NB4 (cell line): ENCODE results near the gene CCDC170.

ENCODE experiments used
- DNase-seq: peaks from one replicate; pipeline ENCODE4 v3.0.0; 2010; ENCODE audit warnings: low read depth
- H3K4me3 ChIP-seq: one replicate; pipeline ENCODE4 v1.5.1; 2011; ENCODE audit warnings: mild to moderate bottlenecking, low read depth, low read length, moderate library complexity
- CTCF ChIP-seq: IDR thresholded peaks from one replicate; pipeline ENCODE4 v1.5.1; 2012; ENCODE audit warnings: low read depth, low read length
- MAX ChIP-seq: IDR thresholded peaks from 2 replicates; pipeline ENCODE4 v1.6.1; 2011; ENCODE audit warnings: low read depth, low read length
- MYC ChIP-seq: IDR thresholded peaks from 2 replicates; pipeline ENCODE4 v1.6.1; 2011; ENCODE audit warnings: low read depth, low read length
- POLR2A ChIP-seq: IDR thresholded peaks from 2 replicates; pipeline ENCODE4 v1.6.1; 2011; ENCODE audit warnings: mild to moderate bottlenecking; ENCODE audit not compliant: insufficient read length; ENCODE audit errors: extremely low read depth

CCDC170 gene

DNA sequence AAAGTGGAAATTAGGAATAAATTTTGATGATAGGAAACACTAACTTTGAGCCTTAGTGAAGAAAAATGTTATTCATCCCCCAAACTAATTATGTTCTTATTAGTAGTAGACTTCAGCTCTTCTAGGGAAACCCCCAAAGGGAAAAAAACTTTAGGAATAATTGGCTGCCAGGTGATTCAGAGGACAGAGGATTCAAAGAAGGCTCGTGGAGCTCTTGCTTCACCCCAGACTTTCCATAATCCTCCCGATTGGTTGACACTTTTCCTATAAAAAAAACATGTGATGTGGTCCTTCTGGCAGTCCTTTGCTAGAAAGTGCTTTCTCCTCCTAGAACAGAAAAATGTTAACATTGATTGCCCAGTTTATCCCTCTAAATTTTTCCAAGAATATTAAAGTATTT lies 5.6 kb upstream of the CCDC170 start:
- TF ChIP-seq MAX, result no peak
- no peak for TF ChIP-seq MYC
- no peak for TF ChIP-seq CTCF
- no peak for DNase-seq
- no peak overlapping the region for H3K4me3 ChIP-seq

- DNase-seq, result no peak
- H3K4me3 ChIP-seq, result no peak overlapping the region
- no peak for TF ChIP-seq POLR2A
- TF ChIP-seq CTCF, result no peak
- TF ChIP-seq MYC, result no peak
- no peak for TF ChIP-seq MAX
Measured at GRCh38 chr6:151490996-151491395, 2.8 kb upstream of the CCDC170 start.

GRCh38 chr6:151493161-151493803 lies 535 bp upstream of the CCDC170 start:
- peak overlapping the region; percentile 69 for H3K4me3 ChIP-seq
- TF ChIP-seq POLR2A (no peak), MAX (0 out of 2 replicates have a peak, but pooled peaks have one; percentile 9)
- peak; percentile 37 for DNase-seq

DNA sequence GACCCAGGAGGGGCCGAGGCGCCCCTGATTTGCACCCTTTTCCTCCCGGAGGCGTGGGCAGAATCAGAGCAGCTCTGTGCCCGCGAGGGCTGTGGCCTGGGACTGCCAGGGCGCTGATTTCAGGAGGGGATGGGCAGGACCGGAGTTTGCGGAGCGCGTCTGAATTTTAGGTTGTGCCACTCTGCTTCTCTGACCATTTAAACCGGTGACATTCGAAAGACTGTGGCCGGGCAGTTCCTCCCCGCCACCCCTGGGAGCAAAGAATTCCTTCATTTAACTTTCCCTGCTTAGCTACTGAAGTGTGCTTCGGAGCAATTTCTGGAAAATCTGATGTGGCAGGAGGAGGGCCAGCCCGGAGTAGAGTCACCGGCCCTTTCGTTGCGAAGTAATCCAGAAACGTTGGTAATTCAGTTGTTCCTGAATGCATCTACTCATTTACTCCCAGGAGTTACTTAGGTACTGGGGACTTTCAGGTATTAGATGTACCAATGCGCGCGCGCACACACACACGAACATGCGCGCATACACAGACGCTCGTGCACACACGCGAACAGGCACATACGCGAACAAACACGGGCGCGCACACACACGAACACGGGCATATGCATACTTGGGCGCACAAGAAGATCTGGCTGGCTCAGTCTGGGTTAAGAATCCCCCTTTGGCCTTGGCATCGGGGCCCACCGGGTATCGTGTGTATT lies 568 bp downstream of the CCDC170 start:
- TF ChIP-seq CTCF (no peak), POLR2A (no peak), MAX (no peak), MYC (no peak)
- H3K4me3 ChIP-seq, result peak overlapping the region; percentile 69
- no peak for DNase-seq

DNA sequence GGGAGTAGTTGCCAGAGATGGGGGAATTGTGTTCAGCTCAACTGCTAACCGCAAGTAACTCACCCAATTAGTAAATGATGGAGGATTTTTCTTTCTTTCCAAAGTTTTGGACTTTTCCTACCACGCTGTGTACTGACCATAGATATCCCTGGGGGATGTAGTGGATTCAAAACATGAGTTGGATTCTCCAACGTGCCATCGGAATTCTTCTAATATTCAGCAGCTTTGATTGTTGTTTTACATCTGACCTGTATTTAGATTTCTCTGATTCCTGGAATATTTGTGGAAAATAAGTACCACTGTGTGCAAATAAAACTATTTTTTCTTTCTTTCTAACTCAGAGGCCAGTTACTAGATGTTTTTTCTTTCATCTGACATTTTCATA lies 1.1 kb downstream of the CCDC170 start:
- no peak for DNase-seq
- TF ChIP-seq CTCF (no peak), MYC (no peak), POLR2A (no peak)
- H3K4me3 ChIP-seq, result no peak overlapping the region

DNA sequence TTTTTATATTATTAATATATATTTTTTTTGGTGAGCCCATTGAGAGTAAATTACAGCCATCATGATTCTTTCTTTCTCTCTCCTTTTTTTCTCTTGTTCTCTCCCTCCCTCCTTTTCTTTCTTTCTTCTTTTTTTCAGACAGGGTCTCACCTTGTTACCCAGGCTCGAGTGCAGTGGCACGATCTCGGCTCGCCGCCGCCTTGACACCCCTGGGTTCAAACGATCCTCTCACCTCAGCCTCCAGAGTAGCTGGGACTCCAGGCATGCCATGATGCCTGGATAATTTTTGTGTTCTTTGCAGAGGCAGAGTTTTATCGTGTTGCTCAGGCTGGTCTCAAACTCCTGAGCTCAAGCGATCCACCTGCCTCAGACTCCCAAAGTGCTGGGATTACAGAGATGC lies 1.6 kb downstream of the CCDC170 start:
- TF ChIP-seq CTCF, result no peak
- TF ChIP-seq MYC, result no peak
- TF ChIP-seq MAX, result no peak
- no peak for TF ChIP-seq POLR2A
- no peak for DNase-seq
- H3K4me3 ChIP-seq, result no peak overlapping the region
